T-cell (primary cell): ENCODE measurements around the gene INPP4B. TPM values are rescaled to one million over a fixed set of nuclear protein-coding genes. Genes with fewer than 3 reads are reported as not detected.
A peak's percentile ranks its signal among the peaks of the same experiment; 100 is the strongest.

Experiments
- ATAC-seq, 4 experiments: fragments of 200-7000 bp in 3 of 4; fragments of 150-1000 bp in 1 of 4; cut with Tn5 transposase; replicated peaks in 1 of 4; 1 replicate in 3 of 4; 2 replicates in 1 of 4; pipeline ENCODE4 v1.10.0; 2021; ENCODE audit warnings: moderate library complexity in 3 of 4, mild to moderate bottlenecking in 2 of 4, moderate number of reproducible peaks in 1 of 4
- CTCF ChIA-PET, 2 donors: fragments of 300-600 bp; sonication (Branson Sonifier 250); formaldehyde crosslinking; loops; one replicate each; lab custom pipeline; 2022; ENCODE audit warnings: antibody characterized with exemption in 2 of 2; lab: Charles Lee
- POLR2A ChIA-PET, 2 donors: fragments of 300-600 bp; sonication (Branson Sonifier 250); formaldehyde crosslinking; loops; one replicate each; lab custom pipeline; 2022; ENCODE audit warnings: antibody characterized with exemption in 2 of 2; lab: Charles Lee
- DNase-seq, 35 experiments: peaks; one replicate each; pipeline versions ENCODE4 v3.0.0 to v3.0.0-alpha.2; 2013 to 2023
- H3K27ac ChIP-seq: one replicate; pipeline ENCODE4 v1.5.1; 2013; ENCODE audit warnings: low read length
- H3K27me3 ChIP-seq, 2 experiments: replicated peaks in 1 of 2; 1 replicate in 1 of 2; 2 replicates in 1 of 2; pipeline versions ENCODE4 v1.6.1 to v1.7.0; 2013; ENCODE audit warnings: low read length in 1 of 2, mixed read lengths in 1 of 2; ENCODE audit not compliant: control insufficient read depth in 2 of 2, insufficient read depth in 2 of 2; ENCODE audit errors: extremely low read depth in 1 of 2
- H3K36me3 ChIP-seq, 2 donors: 1 replicate in 1 of 2; 2 replicates in 1 of 2; pipeline versions ENCODE4 v1.6.1 to v1.7.0; 2013; ENCODE audit warnings: low read length in 1 of 2; ENCODE audit not compliant: control insufficient read depth in 2 of 2, insufficient read depth in 1 of 2; ENCODE audit errors: extremely low read depth in 1 of 2
- H3K4me1 ChIP-seq, 2 experiments: 1 replicate in 1 of 2; 2 replicates in 1 of 2; pipeline versions ENCODE4 v1.6.1 to v1.7.0; 2013; ENCODE audit warnings: low read length in 2 of 2, mixed read lengths in 1 of 2; ENCODE audit not compliant: insufficient read depth in 2 of 2, control insufficient read depth in 1 of 2; ENCODE audit errors: extremely low read depth in 1 of 2
- H3K4me3 ChIP-seq, 2 donors: 1 replicate in 1 of 2; 2 replicates in 1 of 2; pipeline versions ENCODE4 v1.5.1 to v1.7.0; 2013; ENCODE audit warnings: mild to moderate bottlenecking in 2 of 2, low read length in 1 of 2, moderate library complexity in 1 of 2; ENCODE audit not compliant: control insufficient read depth in 1 of 2; ENCODE audit errors: extremely low read depth in 1 of 2
- H3K9me3 ChIP-seq: 2 replicates; pipeline ENCODE4 v1.7.0; 2013
- H3K27ac Mint-ChIP-seq, 2 donors: one replicate each; pipeline ENCODE4 v1.8.0; 2020 to 2021; ENCODE audit warnings: mild to moderate bottlenecking in 2 of 2, mixed read lengths in 2 of 2
- H3K27me3 Mint-ChIP-seq, 2 donors: one replicate each; pipeline ENCODE4 v1.8.0; 2021 to 2022; ENCODE audit warnings: mixed read lengths in 2 of 2
- H3K36me3 Mint-ChIP-seq: one replicate; pipeline ENCODE4 v1.8.0; 2021; ENCODE audit warnings: mixed read lengths
- H3K4me1 Mint-ChIP-seq, 3 donors: one replicate each; pipeline ENCODE4 v1.8.0; 2020 to 2022; ENCODE audit warnings: mixed read lengths in 3 of 3, mild to moderate bottlenecking in 1 of 3
- H3K4me3 Mint-ChIP-seq, 3 donors: one replicate each; pipeline ENCODE4 v1.8.0; 2020 to 2022; ENCODE audit warnings: mild to moderate bottlenecking in 3 of 3, mixed read lengths in 3 of 3, moderate library complexity in 3 of 3
- H3K9me3 Mint-ChIP-seq, 3 donors: one replicate each; pipeline ENCODE4 v1.8.0; 2020 to 2022; ENCODE audit warnings: mixed read lengths in 3 of 3
- WGBS: methylation state at CpG from one replicate; pipeline ENCODE4 v1.1.5; 2013; ENCODE audit warnings: missing lambda C conversion rate; ENCODE audit not compliant: insufficient coverage; 5-methylcytosine and 5-hydroxymethylcytosine counted together
- total RNA-seq, 35 experiments: library from RNA in 6 of 35; stranded (reverse) in 6 of 35; fragments of 120-200 nt in 1 of 35; gene quantifications; one replicate each; pipeline versions ENCODE4 v1.2.1 to v1.2.4 and lab custom pipeline; 2013 to 2026

INPP4B gene
- total RNA-seq, 5 donors from 2014 or later (not counting 1 experiment from before 2014, with no cell fraction given): 47.4 to 99.7 (median 71.3) TPM

GRCh38 chr4:142211444-142211843 is 634.7 kb downstream of the INPP4B start:
- Histone ChIP-seq H3K27ac (no peak overlapping the region), H3K9me3 (no peaks in the 10 kb centered on the region), H3K36me3 (peaks cover 0 to 26% of the 10 kb centered on the region in 2 donors), H3K4me1 (no peaks in the 10 kb centered on the region), H3K4me3 (no peak overlapping the region), H3K27me3 (no peaks in the 10 kb centered on the region)
- no CpG with 5 or more reads among the region's 1 CpG for WGBS
- no peak for ATAC-seq
- DNase-seq: peak in 1 of 35 experiments; percentile 9
- Mint-ChIP-seq H3K9me3 (no peaks in the 10 kb centered on the region), H3K4me3 (no peak overlapping the region), H3K36me3 (peaks cover 36% of the 10 kb centered on the region), H3K27ac (peak overlapping the region; percentile 36 to 66), H3K4me1 (peaks cover 29 to 32% (median 30%) of the 10 kb centered on the region in 3 donors), H3K27me3 (no peaks in the 10 kb centered on the region)
- ChIA-PET POLR2A (no interaction called here), CTCF (no interaction called here)

GRCh38 chr4:142203505-142203904 is 642.6 kb downstream of the INPP4B start:
- ChIA-PET CTCF (interaction anchor here in 1 of 2 donors (0.7 kb wide), 1 partner anchor 86 kb away, joined by 4 read pairs; no protein-coding TSS in a partner anchor), POLR2A (interaction anchor here (0.6 to 0.7 kb wide), 4 partner anchors 13 to 399 kb away, joined by 3 read pairs; no protein-coding TSS in a partner anchor)
- Histone ChIP-seq H3K4me3 (no peak overlapping the region), H3K27me3 (no peaks in the 10 kb centered on the region), H3K36me3 (peaks cover 0 to 28% of the 10 kb centered on the region in 2 donors), H3K27ac (no peak overlapping the region), H3K9me3 (no peaks in the 10 kb centered on the region), H3K4me1 (no peaks in the 10 kb centered on the region)
- no peak overlapping the region for H3K4me3 Mint-ChIP-seq
- H3K9me3 Mint-ChIP-seq: no peaks in the 10 kb centered on the region
- H3K27me3 Mint-ChIP-seq: no peaks in the 10 kb centered on the region
- peaks cover 9 to 18% (median 16%) of the 10 kb centered on the region in 3 donors for H3K4me1 Mint-ChIP-seq
- no peak for DNase-seq
- peaks cover 26% of the 10 kb centered on the region for H3K36me3 Mint-ChIP-seq
- ATAC-seq: no peak
- H3K27ac Mint-ChIP-seq: peak overlapping the region in 1 of 2 donors; percentile 22

GRCh38 chr4:142202404-142203332 is 643.4 kb downstream of the INPP4B start:
- no peak overlapping the region for H3K27ac ChIP-seq
- no peak for ATAC-seq
- Mint-ChIP-seq H3K36me3 (peaks cover 28% of the 10 kb centered on the region), H3K9me3 (no peaks in the 10 kb centered on the region), H3K27ac (peak overlapping the region; percentile 37 to 52), H3K27me3 (no peaks in the 10 kb centered on the region), H3K4me3 (no peak overlapping the region), H3K4me1 (peaks cover 9 to 20% (median 16%) of the 10 kb centered on the region in 3 donors)
- peaks cover 0 to 20% of the 10 kb centered on the region in 2 donors for H3K36me3 ChIP-seq
- ChIA-PET CTCF (interaction anchor here in 1 of 2 donors (0.6 kb wide), 1 partner anchor 82 kb away, joined by 3 read pairs; no protein-coding TSS in a partner anchor), POLR2A (interaction anchor here (0.6 kb wide), 2 partner anchors 134 to 399 kb away, joined by 3 read pairs; no protein-coding TSS in a partner anchor)
- no peak overlapping the region for H3K4me3 ChIP-seq
- 97% methylated on average over 4 of the region's 6 CpGs for WGBS
- no peaks in the 10 kb centered on the region for H3K27me3 ChIP-seq
- H3K9me3 ChIP-seq: no peaks in the 10 kb centered on the region
- DNase-seq: no peak
- H3K4me1 ChIP-seq: no peaks in the 10 kb centered on the region

GRCh38 chr4:142201041-142201440 is 645.1 kb downstream of the INPP4B start:
- ATAC-seq (no peak), DNase-seq (no peak)
- POLR2A ChIA-PET: no interaction called here
- H3K9me3 Mint-ChIP-seq: no peaks in the 10 kb centered on the region
- peak overlapping the region; percentile 25 to 28 for H3K27ac Mint-ChIP-seq
- peaks cover 9 to 22% (median 16%) of the 10 kb centered on the region in 3 donors for H3K4me1 Mint-ChIP-seq
- CTCF ChIA-PET: interaction anchor here in 1 of 2 donors (0.8 kb wide), 1 partner anchor 37 kb away, joined by 3 read pairs; no protein-coding TSS in a partner anchor
- H3K36me3 Mint-ChIP-seq: peaks cover 26% of the 10 kb centered on the region
- H3K9me3 ChIP-seq: no peaks in the 10 kb centered on the region
- no peak overlapping the region for H3K27ac ChIP-seq
- no peaks in the 10 kb centered on the region for H3K27me3 ChIP-seq
- peaks cover 0 to 13% of the 10 kb centered on the region in 2 donors for H3K36me3 ChIP-seq
- H3K4me1 ChIP-seq: no peaks in the 10 kb centered on the region
- H3K4me3 Mint-ChIP-seq: no peak overlapping the region
- no peak overlapping the region for H3K4me3 ChIP-seq
- H3K27me3 Mint-ChIP-seq: no peaks in the 10 kb centered on the region

- Histone ChIP-seq H3K27me3 (no peaks in the 10 kb centered on the region), H3K27ac (no peak overlapping the region), H3K4me3 (no peak overlapping the region), H3K36me3 (peaks cover 0 to 38% of the 10 kb centered on the region in 2 donors), H3K4me1 (no peaks in the 10 kb centered on the region), H3K9me3 (no peaks in the 10 kb centered on the region)
- Mint-ChIP-seq H3K27ac (peak overlapping the region in 1 of 2 donors; percentile 55), H3K36me3 (peaks cover 45% of the 10 kb centered on the region), H3K4me1 (peaks cover 0 to 3% (median 0%) of the 10 kb centered on the region in 3 donors), H3K27me3 (no peaks in the 10 kb centered on the region), H3K4me3 (no peak overlapping the region), H3K9me3 (no peaks in the 10 kb centered on the region)
- CTCF ChIA-PET: no interaction called here
- ATAC-seq: no peak
- 100% methylated on average over 1 of the region's 2 CpGs for WGBS
- POLR2A ChIA-PET: interaction anchor here in 1 of 2 donors (0.6 kb wide), 1 partner anchor 722 kb away, joined by 3 read pairs; no protein-coding TSS in a partner anchor
- no peak for DNase-seq
These were observed 651.2 kb downstream of the INPP4B start for GRCh38 chr4:142194905-142195304.

GRCh38 chr4:142191901-142192300 is 654.2 kb downstream of the INPP4B start:
- no peaks in the 10 kb centered on the region for H3K27me3 Mint-ChIP-seq
- POLR2A ChIA-PET: no interaction called here
- no peaks in the 10 kb centered on the region for H3K4me1 ChIP-seq
- no peak overlapping the region for H3K27ac Mint-ChIP-seq
- no peaks in the 10 kb centered on the region for H3K9me3 Mint-ChIP-seq
- H3K36me3 Mint-ChIP-seq: peaks cover 40% of the 10 kb centered on the region
- no peak overlapping the region for H3K4me3 ChIP-seq
- no peak for DNase-seq
- H3K4me1 Mint-ChIP-seq: no peaks in the 10 kb centered on the region
- H3K27ac ChIP-seq: no peak overlapping the region
- CTCF ChIA-PET: no interaction called here
- no peak overlapping the region for H3K4me3 Mint-ChIP-seq
- H3K36me3 ChIP-seq: peaks cover 0 to 43% of the 10 kb centered on the region in 2 donors
- H3K9me3 ChIP-seq: no peaks in the 10 kb centered on the region
- H3K27me3 ChIP-seq: no peaks in the 10 kb centered on the region
- ATAC-seq: no peak
- no CpG with 5 or more reads among the region's 3 CpGs for WGBS
